Inflammatory macrophage treated with lipopolysaccharide for 4 hours (primary cell): ENCODE results near the gene QSOX1.

Source experiments
- DNase-seq: peaks from one replicate; pipeline ENCODE4 v3.0.0-alpha.2; 2020

Gene QSOX1

DNA sequence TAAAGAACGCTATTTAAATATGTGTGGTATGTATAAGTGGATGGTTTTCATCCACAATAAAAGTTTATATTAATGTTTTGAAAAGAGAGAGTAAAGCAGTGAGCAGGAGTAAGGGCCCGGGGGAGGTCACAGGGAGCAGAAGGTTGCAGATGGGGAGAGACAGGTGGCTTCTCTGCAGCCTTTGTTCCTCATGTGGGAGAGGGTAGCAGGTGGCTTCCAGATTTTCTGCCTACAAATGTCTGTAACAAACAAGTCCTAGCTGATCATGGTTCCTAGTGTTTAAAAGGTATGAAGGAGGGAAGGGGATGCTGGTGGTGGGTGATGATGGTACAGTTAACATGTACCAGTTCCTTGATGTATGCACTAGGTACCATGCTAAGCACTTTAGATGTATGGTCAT is 18.8 kb downstream of the QSOX1 start:
- no peak for DNase-seq

DNA sequence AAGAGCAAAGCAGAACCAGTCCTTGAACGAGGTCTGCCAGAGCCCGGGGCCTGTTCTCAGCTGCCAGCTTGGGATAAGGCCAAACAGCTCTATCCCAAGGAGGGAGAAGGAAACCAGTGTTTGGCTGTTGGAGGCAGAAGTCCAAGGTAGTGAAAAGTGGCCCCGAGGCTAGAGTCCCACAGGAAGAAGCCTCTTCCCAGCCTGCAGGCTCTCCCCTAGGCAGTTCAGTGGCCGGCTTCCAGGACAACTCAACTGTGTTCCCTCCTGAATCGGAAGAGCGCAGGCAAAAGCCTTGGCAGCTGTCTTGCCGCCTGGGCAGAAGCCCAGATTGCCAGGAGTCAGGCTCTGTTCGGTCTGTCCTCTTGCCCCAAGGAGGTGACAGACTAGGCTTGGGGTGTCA is 19.3 kb downstream of the QSOX1 start:
- no peak for DNase-seq

DNA sequence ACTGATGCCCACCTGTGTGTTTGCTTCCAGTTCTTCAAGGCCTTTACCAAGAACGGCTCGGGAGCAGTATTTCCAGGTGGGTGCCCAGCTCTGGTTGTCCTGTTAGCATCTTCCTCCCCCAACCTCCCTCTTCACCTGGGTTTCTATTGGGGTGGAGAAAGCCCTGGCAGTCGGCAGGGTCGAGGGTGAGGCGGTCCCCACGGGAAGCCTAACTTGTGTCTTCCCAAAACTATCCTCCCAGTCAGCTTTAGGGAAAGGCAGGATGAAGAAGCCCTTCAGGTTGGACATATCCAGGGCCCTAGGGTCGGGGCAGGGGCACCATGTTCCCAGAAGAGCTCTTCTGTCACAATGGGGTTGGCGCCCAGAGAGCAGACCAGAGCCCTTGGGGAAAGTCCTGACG is 20.6 kb downstream of the QSOX1 start:
- DNase-seq = no peak

DNA sequence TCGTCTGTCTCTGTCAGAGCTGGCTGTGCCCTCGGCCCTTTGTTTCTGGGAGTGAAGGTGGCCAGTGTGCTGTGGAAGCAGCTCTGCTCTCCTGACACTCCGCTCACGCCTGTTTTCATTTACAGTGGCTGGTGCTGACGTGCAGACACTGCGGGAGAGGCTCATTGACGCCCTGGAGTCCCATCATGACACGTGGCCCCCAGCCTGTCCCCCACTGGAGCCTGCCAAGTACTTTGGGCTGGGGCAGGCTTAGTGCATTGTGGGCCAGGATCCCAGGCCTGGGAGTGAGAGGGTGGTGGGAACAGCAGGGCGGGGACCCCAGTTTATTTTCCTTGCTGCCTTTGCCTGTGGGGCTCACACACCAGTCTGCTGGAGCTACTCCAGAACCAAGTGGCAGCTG is 21.1 kb downstream of the QSOX1 start:
- DNase-seq = no peak

DNA sequence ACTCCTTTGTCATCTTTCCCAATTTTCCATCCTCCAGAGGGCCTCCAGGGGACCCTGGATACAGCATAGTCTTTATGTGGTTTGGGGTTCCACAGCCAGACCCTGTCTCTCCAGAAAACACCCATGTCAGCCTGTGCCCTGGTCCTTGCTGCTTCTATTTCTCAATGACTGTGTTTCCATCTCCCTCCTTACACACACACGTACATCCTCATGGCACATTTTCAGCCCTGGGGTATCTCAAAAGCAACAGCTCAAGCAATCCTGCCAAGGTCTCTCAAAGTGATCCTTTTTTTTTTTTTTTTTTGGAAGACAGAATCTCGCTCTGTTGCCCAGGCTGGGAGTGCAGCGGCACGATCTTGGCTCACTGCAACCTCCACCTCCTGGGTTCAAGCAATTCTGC is 22.3 kb downstream of the QSOX1 start:
- DNase-seq = no peak

DNA sequence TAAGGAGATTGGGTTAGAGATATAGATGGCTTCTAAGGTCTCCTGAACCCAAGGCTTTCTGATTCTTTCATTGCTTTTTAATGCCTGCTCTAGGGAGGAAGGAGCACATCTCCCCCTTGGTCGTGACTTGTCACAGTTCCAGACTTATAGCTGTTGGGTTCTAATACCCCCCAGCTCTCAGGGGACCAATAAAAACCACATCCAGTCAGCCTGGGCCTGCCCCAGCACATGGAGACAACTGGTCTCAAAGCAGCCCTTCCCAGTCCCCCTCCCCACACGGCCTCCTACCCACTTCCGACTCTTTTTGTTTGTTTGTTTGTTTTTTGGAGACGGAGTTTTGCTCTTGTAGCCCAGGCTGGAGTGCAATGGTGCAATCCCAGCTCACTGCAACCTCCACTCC is 23.3 kb downstream of the QSOX1 start:
- DNase-seq = no peak

DNA sequence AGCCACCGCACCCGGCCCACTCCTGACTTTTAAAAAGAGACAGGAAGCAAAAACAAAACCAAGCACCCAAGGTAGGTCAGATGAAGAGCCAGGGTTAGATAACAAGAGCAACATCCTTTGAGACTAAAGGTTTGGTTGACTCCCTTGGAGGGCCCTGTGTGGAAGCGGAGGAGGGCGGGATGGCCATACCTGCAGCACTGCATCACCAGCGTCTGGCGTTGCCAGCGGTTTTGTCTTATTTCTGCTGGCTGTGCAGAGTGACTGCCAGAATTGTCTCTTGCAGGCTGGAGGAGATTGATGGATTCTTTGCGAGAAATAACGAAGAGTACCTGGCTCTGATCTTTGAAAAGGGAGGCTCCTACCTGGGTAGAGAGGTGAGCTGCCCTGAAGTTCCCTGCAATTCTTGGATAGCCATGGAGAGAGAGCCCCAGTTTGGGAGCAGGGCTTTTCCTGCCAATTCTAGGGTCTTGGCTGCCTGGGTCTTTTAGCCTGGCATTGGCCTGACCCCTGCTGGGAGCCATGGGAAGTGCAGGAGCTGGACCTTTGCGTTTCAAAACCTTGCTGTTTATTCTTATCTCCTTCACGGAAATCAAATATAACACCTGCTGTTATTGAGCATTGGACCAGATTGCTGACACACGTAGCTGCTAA is 24.0 kb downstream of the QSOX1 start:
- DNase-seq = peak; percentile 35

DNA sequence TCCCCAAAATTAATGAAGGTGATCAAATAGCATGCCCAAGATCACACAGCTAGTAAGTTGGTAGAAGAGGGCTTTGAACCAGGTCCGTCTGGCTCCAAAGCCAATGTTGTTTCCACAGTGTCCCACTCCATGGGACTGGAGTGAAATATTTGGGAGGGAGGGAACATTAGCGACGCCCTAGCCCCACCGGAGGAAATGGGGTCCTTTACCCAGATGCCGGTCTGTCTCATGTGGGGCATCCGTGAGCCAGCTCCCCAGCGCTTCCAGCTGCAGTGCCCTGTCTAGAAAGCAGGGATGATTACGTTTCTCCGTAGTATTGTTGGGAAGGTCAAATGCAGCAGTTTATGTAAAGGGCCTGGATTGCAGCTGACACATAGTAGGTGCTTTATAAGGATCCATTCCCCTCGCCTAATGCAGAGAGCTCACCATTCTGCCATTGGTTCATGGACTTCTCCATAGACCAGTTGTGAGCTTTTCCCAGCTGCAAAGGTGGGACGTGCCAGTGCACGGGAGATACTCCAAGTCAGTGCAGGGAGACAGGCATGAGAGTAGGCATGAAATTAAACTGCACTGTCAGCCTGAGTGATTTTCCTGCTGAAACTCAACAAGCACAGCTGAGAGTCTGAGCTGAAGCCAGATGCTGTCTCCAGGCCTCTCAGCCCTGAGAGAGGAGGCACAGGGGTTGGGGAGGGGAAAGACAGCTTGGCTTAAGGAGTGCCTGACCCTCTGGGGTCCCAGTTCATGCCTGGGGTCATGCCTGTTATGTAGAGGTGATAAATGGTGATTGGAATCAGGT is 24.7 kb downstream of the QSOX1 start:
- DNase-seq = no peak

DNA sequence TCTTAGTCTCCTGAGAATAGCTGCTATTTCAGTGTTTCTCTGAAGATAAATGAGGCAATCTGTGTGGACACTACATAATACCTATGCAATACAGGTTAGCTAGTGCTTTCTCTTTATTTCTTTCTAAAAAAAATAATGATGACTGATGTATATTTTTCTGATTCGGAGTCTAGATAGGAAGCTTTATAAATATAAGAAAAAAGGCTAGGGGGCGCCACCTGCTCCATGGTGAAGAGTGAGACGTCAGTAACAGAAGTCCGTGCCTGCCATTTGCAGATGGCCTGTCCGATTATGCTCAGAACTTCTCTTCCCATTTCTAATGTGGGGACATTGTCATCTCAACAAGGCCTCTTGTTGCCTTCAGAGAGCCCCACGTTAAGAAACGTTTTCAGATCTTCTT is 26.4 kb downstream of the QSOX1 start:
- peak; percentile 31 for DNase-seq

DNA sequence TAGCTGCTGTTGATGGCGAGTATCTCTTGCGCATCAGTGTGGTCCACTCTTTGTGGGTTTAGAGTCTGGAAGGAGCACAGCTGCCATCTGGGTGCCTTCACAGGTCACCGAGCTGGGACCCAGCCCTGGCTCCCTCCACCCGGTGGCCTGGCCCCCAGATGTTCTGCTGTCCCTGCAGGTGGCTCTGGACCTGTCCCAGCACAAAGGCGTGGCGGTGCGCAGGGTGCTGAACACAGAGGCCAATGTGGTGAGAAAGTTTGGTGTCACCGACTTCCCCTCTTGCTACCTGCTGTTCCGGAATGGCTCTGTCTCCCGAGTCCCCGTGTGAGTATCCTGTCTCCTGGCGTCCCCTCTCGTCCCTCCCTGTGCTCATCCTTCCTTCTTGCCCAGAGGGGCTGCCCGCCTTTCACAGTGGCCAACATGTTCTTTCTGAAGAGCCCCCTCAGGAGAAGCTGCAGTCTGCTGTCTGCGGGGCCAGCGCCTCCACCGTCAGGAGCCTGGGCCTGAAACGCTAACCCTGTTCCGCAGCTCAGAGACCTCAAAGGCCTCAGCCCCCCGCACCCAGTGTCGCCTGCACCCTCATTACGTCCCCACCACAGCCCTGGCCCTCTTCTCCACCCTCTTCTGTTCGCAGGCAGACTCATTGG is 27.4 kb downstream of the QSOX1 start:
- no peak for DNase-seq

DNA sequence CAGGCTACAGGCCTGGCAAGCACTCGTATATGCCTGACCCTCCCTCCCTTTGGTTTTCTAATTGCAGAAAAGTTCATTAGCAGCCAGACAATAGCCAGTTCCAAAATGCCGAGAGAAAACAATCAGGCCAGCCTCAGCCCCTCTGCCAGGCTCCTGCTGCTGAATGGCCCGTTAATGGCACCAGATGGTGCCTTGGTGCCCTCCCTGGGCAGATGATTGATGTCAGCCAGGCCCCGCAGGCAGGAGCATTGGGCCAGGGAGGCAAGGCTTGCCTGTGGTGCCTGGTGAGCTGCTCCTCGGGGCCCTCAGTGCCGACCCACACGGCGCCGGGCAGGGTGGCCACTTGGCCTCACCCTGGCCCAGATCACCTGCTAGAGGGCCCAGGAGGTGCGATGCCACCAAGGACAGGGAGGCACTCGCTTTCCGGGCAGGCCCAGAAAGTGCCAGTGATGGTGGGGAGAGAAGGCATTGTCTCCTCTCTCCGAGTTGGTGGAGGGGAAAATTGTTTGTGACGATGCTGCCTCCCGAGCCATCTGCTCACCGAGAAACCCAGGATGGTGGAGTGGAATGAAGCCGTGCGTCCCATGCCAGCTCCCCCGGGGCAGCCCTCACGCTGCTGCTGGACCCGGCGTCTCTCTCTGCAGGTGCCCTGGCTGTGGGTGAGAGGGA is 28.1 kb downstream of the QSOX1 start:
- no peak for DNase-seq

DNA sequence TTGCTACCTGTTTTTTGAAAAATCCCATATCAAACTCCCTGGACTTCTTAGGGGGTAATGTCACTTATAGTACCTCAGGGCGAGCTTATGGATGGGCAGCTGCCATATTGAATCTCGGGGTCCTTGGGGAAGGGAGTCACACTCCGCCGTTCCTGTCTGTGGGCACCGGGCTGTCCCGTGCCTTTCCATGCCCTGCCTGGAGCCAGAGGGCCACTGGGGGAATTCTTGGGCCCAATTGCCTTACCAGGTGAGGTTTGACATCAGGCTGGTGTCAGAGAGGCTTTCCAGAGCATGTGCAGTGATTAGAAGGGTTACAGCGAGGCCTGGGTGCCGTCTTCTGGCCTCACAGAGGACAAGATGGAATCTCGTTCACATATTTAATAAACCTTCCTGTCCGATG is 28.8 kb downstream of the QSOX1 start:
- no peak for DNase-seq

DNA sequence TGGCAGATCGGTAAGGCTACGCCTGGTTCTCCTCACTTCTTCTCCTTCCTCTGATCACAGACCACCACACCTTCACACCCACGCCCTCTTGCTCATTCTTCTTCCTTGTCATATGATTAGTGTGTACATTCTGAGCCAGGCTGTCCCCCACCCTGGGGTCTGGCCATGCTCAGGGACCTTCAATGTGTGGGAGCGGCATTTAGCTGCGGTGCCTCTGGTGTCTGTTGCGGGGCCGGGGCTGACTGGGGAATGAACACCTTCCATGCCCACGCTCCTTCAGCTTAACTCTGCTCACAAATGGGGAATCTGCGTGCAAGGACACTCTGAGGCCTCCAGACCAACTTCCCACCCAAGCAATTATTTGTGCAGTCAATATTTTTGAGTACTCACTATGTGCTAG is 29.4 kb downstream of the QSOX1 start:
- DNase-seq = no peak

DNA sequence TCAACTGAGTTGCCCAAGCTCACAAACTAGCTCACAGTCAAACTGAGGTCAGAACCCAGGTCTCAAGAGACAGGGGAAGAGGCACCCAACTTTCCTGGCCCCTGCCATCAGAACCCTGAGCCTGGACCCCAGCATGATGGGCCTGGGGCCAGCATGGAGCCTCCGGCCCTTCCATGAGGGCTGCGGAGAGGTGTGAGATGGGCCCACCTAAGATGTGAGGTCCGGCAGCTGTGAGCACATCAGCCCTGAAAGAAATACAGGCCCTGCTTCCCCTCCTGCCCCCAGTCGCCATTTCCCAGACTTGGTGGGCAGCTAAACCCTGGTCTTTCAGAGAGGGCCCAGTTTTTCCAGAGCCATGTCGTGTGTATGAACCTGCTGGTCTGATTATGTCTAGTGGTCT is 30.6 kb downstream of the QSOX1 start:
- DNase-seq = no peak

DNA sequence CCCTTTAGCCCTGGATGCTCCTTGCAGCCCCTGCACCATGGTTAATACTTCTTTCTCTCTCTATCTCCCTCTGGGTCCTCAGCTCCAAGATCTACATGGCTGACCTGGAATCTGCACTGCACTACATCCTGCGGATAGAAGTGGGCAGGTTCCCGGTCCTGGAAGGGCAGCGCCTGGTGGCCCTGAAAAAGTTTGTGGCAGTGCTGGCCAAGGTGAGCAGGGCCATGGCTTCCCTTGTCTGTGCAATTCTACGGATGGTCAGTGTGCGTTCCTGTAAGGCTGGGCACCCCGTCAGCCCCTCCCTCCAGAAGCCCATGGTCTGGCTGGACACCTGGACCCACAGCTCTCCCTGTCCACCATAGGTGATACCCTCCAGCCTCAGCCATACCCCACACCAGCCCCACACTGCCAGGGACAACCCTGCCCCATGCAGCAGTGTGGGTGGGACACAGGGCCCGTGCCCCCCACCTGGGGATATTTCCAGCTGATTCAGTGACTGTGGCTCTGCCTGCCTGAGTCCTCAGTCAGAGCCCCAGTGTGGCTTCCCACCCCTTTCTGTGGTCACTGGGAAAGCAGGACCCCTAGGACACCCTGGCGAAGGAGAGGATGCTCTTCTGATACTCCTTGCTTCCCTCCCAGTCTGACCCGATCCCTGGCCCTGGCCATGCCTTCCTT is 31.4 kb downstream of the QSOX1 start:
- no peak for DNase-seq

DNA sequence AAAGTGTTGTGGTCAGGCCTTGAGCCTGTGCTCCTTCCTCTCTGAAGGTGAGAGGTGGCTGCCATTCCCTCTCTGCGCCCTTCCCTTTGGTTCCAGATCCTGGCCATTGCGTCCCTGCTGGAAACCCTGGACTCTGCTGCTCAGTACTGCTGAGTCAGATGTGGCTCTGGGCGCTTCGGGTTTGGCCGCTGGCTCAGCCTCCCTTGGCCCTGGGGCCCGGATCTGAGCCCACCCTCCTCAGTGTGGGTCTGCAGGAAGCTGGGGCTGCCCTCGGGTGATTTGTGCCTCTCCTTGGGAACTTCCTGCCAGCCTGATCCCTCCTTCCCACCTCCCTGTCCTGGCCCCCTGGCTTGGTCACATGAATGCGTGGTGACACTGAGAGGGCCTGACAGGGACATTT is 32.2 kb downstream of the QSOX1 start:
- no peak for DNase-seq

DNA sequence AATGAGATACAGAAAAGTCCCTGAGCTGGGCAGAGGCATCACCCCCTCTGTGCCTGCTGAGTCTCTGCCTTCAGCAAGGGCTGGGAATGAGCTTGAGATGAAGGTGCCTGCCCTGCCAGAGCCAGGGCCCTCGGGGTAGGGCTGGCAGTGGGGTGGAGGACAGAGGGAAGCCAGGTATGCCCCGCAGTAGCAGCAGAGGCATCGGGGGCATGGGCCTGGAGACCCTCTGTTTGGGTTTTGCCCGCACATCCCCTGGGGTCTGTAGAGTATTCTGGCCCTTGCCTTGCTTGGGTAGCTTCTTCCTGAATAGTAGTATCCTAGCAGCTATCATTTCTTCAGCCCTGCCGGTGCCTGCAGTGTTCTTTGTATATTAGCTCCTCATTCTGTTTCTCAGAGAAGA is 33.0 kb downstream of the QSOX1 start:
- no peak for DNase-seq

DNA sequence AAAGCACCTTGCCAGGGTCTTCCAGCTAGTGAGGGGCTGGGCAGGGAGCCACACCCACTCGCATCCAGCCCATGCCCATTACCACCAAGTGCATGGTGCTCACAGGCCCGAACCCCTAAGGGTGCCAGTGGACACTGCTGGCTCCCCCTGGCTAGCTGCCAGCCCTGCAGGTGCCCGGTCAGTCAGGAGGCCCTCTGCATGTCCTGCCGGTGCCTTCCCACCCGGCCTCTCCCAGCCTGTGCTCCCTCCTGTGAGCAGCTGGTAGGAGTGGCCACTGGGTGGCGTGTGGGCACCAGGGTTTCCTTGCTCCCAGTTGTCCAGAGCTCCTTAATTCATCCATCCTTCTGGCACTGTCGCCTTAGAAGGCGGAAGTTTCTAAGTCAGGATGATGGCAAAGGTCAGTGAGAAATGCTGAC is 33.4 kb downstream of the QSOX1 start:
- peak; percentile 10 for DNase-seq

DNA sequence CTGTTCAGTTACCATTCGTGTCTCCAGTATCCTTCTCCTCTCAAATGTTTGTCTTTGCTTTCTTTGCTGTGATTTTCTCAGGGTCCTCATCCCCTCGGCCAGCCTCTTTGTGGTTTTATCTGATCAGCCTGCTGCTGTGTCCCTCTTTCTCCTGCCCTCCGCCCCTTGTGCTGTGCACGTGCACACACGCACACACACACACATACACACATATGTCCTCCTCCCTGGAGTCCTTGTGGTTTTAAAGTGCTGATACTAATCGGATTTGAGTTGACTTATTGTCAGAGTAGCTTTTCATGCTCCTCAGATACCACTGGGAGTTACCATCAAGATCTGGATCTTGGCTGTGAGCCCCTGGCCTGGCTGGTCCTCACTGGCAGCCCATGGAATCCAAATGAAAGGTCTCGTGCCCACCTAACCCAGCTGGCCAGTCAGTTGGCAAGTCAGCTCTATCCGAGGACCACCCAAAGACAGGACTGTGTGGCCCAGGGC is 34.1 kb downstream of the QSOX1 start:
- no peak for DNase-seq

DNA sequence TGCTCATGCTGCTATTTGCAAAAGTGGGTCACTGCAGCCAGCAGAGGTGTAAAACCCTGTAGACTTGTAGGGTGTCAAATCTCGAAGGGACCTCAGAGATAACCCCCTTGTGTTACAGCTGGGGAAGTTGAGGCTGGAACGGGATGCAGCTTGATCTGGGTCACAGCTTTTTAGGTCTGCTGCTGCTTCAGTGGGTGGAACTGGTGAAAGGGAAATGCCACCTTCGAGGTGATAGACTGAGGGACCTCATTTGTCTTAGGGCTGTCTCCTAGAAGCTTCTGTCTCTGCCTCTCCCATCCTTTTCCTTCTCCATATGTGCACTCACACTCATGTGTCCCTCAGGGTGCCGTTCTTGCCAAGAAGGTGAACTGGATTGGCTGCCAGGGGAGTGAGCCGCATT is 35.4 kb downstream of the QSOX1 start:
- no peak for DNase-seq

DNA sequence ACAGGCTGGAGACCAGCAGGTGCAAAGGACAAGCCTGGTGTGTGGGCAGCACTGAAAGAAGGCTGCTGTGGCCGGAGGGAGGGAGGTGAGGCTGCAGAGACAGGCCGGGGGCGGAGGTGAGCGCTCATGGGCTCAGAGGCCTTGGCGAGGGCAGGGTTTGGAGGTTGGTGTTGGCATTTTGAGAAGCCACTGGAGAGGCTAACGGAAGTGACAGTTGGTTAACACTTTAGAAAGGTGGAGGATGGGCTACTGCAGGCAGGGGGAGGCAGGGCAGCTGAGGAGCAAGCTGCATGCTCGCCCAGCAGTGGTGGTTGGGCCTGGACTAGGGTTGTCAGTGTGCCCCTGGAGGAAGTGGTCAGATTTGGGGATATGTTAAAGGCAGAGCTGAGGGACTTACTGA is 37.5 kb downstream of the QSOX1 start:
- no peak for DNase-seq

DNA sequence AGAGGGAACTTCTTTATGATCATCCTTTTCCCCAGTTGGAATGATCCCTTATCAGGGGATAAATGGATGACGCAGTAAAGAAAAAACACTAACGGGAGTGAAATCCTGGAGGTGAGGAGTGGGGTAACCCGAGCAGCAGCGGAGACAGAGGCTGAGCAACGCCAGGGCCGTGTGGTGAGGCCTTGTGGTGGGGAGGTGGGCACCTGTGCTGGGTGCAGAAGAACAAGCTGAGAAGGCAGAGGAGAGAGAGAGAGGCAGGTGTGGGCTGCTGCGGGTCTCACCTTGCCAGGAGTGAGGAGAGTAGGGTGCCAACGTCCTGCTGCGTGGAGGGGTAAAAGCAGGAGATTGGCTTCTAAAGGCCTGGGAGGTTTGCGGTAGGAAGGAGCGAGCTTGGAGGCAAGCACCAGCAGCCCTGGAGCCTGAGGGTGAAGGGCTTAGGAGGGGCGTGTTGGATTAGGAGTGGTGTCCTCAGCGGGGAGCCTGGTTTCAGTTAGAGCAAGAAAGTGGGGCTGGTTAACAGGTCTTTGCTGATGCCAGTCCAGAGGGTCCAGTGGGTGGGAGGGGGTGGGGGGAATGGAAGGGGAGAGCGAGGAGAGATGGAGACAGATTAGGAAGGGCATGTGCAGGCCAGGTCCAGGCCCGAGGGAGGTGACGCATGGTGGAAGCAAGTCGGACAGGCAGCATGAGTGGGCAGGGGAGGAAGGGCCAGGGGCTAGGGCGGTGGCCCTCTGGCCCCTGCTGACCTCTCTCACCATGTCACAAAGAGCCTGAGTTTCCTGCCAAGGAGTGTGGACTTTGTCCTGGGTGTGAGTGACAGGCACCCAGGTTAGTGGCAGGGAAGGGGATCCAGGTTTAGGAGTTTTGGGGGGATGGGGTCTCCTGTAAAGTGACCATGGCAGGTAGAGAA is 38.7 kb downstream of the QSOX1 start:
- DNase-seq = no peak
